Naive thymus-derived CD4-positive, alpha-beta T cell (primary cell): ENCODE results near the gene ORMDL3. TPM values are rescaled to one million over a fixed set of nuclear protein-coding genes. Genes with fewer than 3 reads are reported as not detected.

Experiments
- ATAC-seq: fragments of 150-1000 bp; cut with Tn5 transposase; 2 replicates; pipeline ENCODE4 v1.10.0; 2021; ENCODE audit warnings: mild to moderate bottlenecking, moderate library complexity
- CTCF ChIA-PET: fragments of 350-600 bp; sonication (Branson Sonifier 250); formaldehyde crosslinking; loops from one replicate; lab custom pipeline; 2021; ENCODE audit warnings: antibody characterized with exemption; lab: Charles Lee
- POLR2A ChIA-PET: fragments of 350-600 bp; sonication (Branson Sonifier 250); formaldehyde crosslinking; loops from one replicate; lab custom pipeline; 2021; ENCODE audit warnings: antibody characterized with exemption, inconsistent platforms; lab: Charles Lee
- DNase-seq, 9 donors: peaks; one replicate each; pipeline versions ENCODE4 v3.0.0 to v3.0.0-alpha.2; 2020 to 2022; ENCODE audit warnings: mixed read lengths in 1 of 9
- H3K27ac ChIP-seq: one replicate; pipeline ENCODE4 v1.7.0; 2013; ENCODE audit warnings: mild to moderate bottlenecking, low read depth, low read length, moderate library complexity
- H3K27me3 ChIP-seq, 2 donors: one replicate each; pipeline ENCODE4 v1.7.0; 2013; ENCODE audit warnings: low read length in 2 of 2, mild to moderate bottlenecking in 2 of 2, moderate library complexity in 2 of 2; ENCODE audit not compliant: control insufficient read depth in 2 of 2, insufficient read depth in 2 of 2
- H3K36me3 ChIP-seq, 3 experiments: 1 replicate in 2 of 3; 2 replicates in 1 of 3; pipeline ENCODE4 v1.7.0; 2013; ENCODE audit warnings: low read length in 3 of 3, mild to moderate bottlenecking in 3 of 3, moderate library complexity in 1 of 3; ENCODE audit not compliant: insufficient read depth in 3 of 3, control insufficient read depth in 2 of 3
- H3K4me1 ChIP-seq, 2 donors: one replicate each; pipeline ENCODE4 v1.7.0; 2013; ENCODE audit warnings: low read length in 2 of 2, mild to moderate bottlenecking in 2 of 2, moderate library complexity in 1 of 2; ENCODE audit not compliant: control insufficient read depth in 2 of 2, insufficient read depth in 2 of 2
- H3K4me3 ChIP-seq: 2 replicates; pipeline ENCODE4 v1.7.0; 2013; ENCODE audit warnings: mild to moderate bottlenecking, low read length
- H3K9me3 ChIP-seq, 3 experiments: 1 replicate in 2 of 3; 2 replicates in 1 of 3; pipeline ENCODE4 v1.7.0; 2013; ENCODE audit warnings: low read length in 3 of 3; ENCODE audit not compliant: control insufficient read depth in 2 of 3
- H3K27ac Mint-ChIP-seq, 9 donors: one replicate each; pipeline ENCODE4 v1.8.0; 2020 to 2022; ENCODE audit warnings: mixed read lengths in 9 of 9, mild to moderate bottlenecking in 8 of 9, moderate library complexity in 5 of 9, inconsistent platforms in 2 of 9
- H3K27me3 Mint-ChIP-seq, 5 donors: one replicate each; pipeline ENCODE4 v1.8.0; 2021 to 2022; ENCODE audit warnings: mixed read lengths in 5 of 5, mild to moderate bottlenecking in 1 of 5
- H3K36me3 Mint-ChIP-seq, 5 donors: one replicate each; pipeline ENCODE4 v1.8.0; 2020 to 2022; ENCODE audit warnings: mixed read lengths in 5 of 5, mild to moderate bottlenecking in 3 of 5, inconsistent platforms in 1 of 5
- H3K4me1 Mint-ChIP-seq, 7 donors: one replicate each; pipeline ENCODE4 v1.8.0; 2020 to 2022; ENCODE audit warnings: mixed read lengths in 7 of 7, mild to moderate bottlenecking in 3 of 7, inconsistent platforms in 1 of 7
- H3K4me3 Mint-ChIP-seq, 10 donors: one replicate each; pipeline ENCODE4 v1.8.0; 2020 to 2022; ENCODE audit warnings: mild to moderate bottlenecking in 10 of 10, mixed read lengths in 10 of 10, moderate library complexity in 6 of 10, inconsistent platforms in 2 of 10
- H3K9me3 Mint-ChIP-seq, 11 donors: one replicate each; pipeline ENCODE4 v1.8.0; 2020 to 2022; ENCODE audit warnings: mixed read lengths in 11 of 11, mild to moderate bottlenecking in 4 of 11, inconsistent platforms in 1 of 11, moderate library complexity in 1 of 11
- intact Hi-C, 2 donors: fragments of 100-400 bp; cut with micrococcal nuclease; formaldehyde crosslinking; loops; one replicate each; pipeline ENCODE4 v1.15.1; 2023
- polyA plus RNA-seq, 2 donors: library from polyadenylated mRNA; unstranded; fragments of 300-500 nt; fragmentation: Illumina TruSeq; gene quantifications; one replicate each; pipeline ENCODE4 v1.2.3, GENCODE V29; 2021
- total RNA-seq, 6 experiments: library from RNA in 5 of 6; stranded (reverse) in 5 of 6; gene quantifications; 1 replicate in 5 of 6; 2 replicates in 1 of 6; pipeline ENCODE4 v1.2.3 and lab custom pipeline; 2021 to 2026

The ORMDL3 gene
- total and polyA plus RNA-seq, 7 experiments from 2014 or later: 77.6 to 205 (median 113) TPM

- intact Hi-C loops: loop anchor here in 1 of 2 donors (5.0 kb wide), 2 partner anchors 152 to 292 kb away; partner anchors contain the start of gene STARD3
- no peaks in the 10 kb centered on the region for H3K9me3 Mint-ChIP-seq
- Histone ChIP-seq H3K4me3 (no peak overlapping the region), H3K27me3 (no peaks in the 10 kb centered on the region), H3K4me1 (peaks cover 32 to 33% of the 10 kb centered on the region in 2 donors), H3K36me3 (peaks cover 0 to 15% (median 0%) of the 10 kb centered on the region in 3 experiments), H3K27ac (no peak overlapping the region), H3K9me3 (no peaks in the 10 kb centered on the region)
- ATAC-seq (no peak), DNase-seq (no peak)
- H3K4me3 Mint-ChIP-seq: peak overlapping the region in 4 of 10 donors; percentile 15 to 48 (median 44)
- H3K27ac Mint-ChIP-seq: peak overlapping the region in 1 of 9 donors; percentile 79
- H3K36me3 Mint-ChIP-seq: peaks cover 0 to 19% (median 4%) of the 10 kb centered on the region in 5 donors
- ChIA-PET POLR2A (interaction anchor here (1.0 to 2.0 kb wide), 2 partner anchors 25 to 61 kb away, joined by 3 to 4 read pairs; partner anchors contain the start of gene ZPBP2), CTCF (no interaction called here)
- H3K27me3 Mint-ChIP-seq: no peaks in the 10 kb centered on the region
- H3K4me1 Mint-ChIP-seq: peaks cover 20 to 47% (median 30%) of the 10 kb centered on the region in 7 donors
Measured at GRCh38 chr17:39928858-39929645, 1.7 kb upstream of the ORMDL3 start.

GRCh38 chr17:39927929-39928857 is 792 bp upstream of the ORMDL3 start:
- H3K9me3 Mint-ChIP-seq: no peaks in the 10 kb centered on the region
- H3K4me3 Mint-ChIP-seq: peak overlapping the region; percentile 90 to 98 (median 92)
- intact Hi-C loops: loop anchor here (1.0 to 5.0 kb wide), 14 partner anchors 15 to 305 kb away; partner anchors contain the start of genes PSMD3 (in 2 of the 2), STARD3 (in 2 of the 2), IKZF3 (in 1 of the 2) and MED24 (in 1 of the 2)
- peak overlapping the region; percentile 82 for H3K4me3 ChIP-seq
- H3K9me3 ChIP-seq: no peaks in the 10 kb centered on the region
- H3K36me3 ChIP-seq: peaks cover under 1 to 23% (median 3%) of the 10 kb centered on the region in 3 experiments
- no peaks in the 10 kb centered on the region for H3K27me3 Mint-ChIP-seq
- ChIA-PET POLR2A (interaction anchor here (0.6 to 2.5 kb wide), 8 partner anchors 15 to 198 kb away, joined by 3 to 13 read pairs (median 4); partner anchors contain the start of genes MIEN1, PSMD3 and ZPBP2), CTCF (interaction anchor here (1.0 to 1.6 kb wide), 2 partner anchors 25 to 52 kb away, joined by 3 to 7 read pairs; partner anchors contain the start of gene PSMD3)
- no peaks in the 10 kb centered on the region for H3K27me3 ChIP-seq
- DNase-seq (peak in 1 of 9 donors; percentile 47), ATAC-seq (no peak)
- H3K4me1 Mint-ChIP-seq: peaks cover 20 to 50% (median 38%) of the 10 kb centered on the region in 7 donors
- H3K27ac ChIP-seq: peak overlapping the region; percentile 87
- peaks cover 41% of the 10 kb centered on the region in 2 donors for H3K4me1 ChIP-seq
- peak overlapping the region; percentile 74 to 94 (median 86) for H3K27ac Mint-ChIP-seq
- peaks cover 2 to 25% (median 7%) of the 10 kb centered on the region in 5 donors for H3K36me3 Mint-ChIP-seq

GRCh38 chr17:39926588-39927100 is 757 bp downstream of the ORMDL3 start:
- H3K9me3 ChIP-seq: no peaks in the 10 kb centered on the region
- peak overlapping the region; percentile 82 for H3K4me3 ChIP-seq
- H3K9me3 Mint-ChIP-seq: no peaks in the 10 kb centered on the region
- ChIA-PET CTCF (interaction anchor here (0.6 to 1.6 kb wide), 6 partner anchors 16 to 107 kb away, joined by 3 to 7 read pairs (median 3); partner anchors contain the start of gene PSMD3), POLR2A (interaction anchor here (0.6 to 2.5 kb wide), 29 partner anchors 9 to 1051 kb away, joined by 3 to 14 read pairs (median 3); partner anchors contain the start of genes MIEN1 and PSMD3)
- DNase-seq (peak; percentile 26 to 82 (median 73)), ATAC-seq (peak; percentile 68)
- peak overlapping the region; percentile 90 to 98 (median 92) for H3K4me3 Mint-ChIP-seq
- H3K27ac ChIP-seq: peak overlapping the region; percentile 87
- no peaks in the 10 kb centered on the region for H3K27me3 Mint-ChIP-seq
- H3K36me3 ChIP-seq: peaks cover 5 to 39% (median 15%) of the 10 kb centered on the region in 3 experiments
- peaks cover 8 to 37% (median 16%) of the 10 kb centered on the region in 5 donors for H3K36me3 Mint-ChIP-seq
- peaks cover 20 to 65% (median 53%) of the 10 kb centered on the region in 7 donors for H3K4me1 Mint-ChIP-seq
- intact Hi-C loops: loop anchor here (1.0 to 5.0 kb wide), 19 partner anchors 9 to 465 kb away; partner anchors contain the start of genes PSMD3 (in 2 of the 2), STARD3 (in 2 of the 2), CDK12 (in 1 of the 2) and IKZF3 (in 1 of the 2)
- peak overlapping the region; percentile 85 to 97 (median 93) for H3K27ac Mint-ChIP-seq
- H3K27me3 ChIP-seq: no peaks in the 10 kb centered on the region
- H3K4me1 ChIP-seq: peaks cover 54 to 57% of the 10 kb centered on the region in 2 donors

GRCh38 chr17:39926135-39926587 is 1.2 kb downstream of the ORMDL3 start:
- CTCF ChIA-PET: interaction anchor here (0.6 to 1.6 kb wide), 5 partner anchors 15 to 107 kb away, joined by 3 to 7 read pairs (median 3); partner anchors contain the start of gene PSMD3
- DNase-seq: no peak
- no peaks in the 10 kb centered on the region for H3K9me3 ChIP-seq
- ATAC-seq: peak; percentile 71
- peaks cover 9 to 44% (median 15%) of the 10 kb centered on the region in 3 experiments for H3K36me3 ChIP-seq
- Mint-ChIP-seq H3K27me3 (no peaks in the 10 kb centered on the region), H3K27ac (peak overlapping the region; percentile 85 to 97 (median 93)), H3K4me1 (peaks cover 20 to 70% (median 58%) of the 10 kb centered on the region in 7 donors), H3K9me3 (no peaks in the 10 kb centered on the region), H3K4me3 (peak overlapping the region; percentile 90 to 98 (median 92)), H3K36me3 (peaks cover 8 to 42% (median 21%) of the 10 kb centered on the region in 5 donors)
- peak overlapping the region; percentile 82 for H3K4me3 ChIP-seq
- POLR2A ChIA-PET: interaction anchor here (0.6 to 2.5 kb wide), 27 partner anchors 8 to 1051 kb away, joined by 3 to 14 read pairs (median 3); partner anchors contain the start of genes MIEN1 and PSMD3
- intact Hi-C loops: loop anchor here (1.0 to 5.0 kb wide), 12 partner anchors 9 to 465 kb away; partner anchors contain the start of genes STARD3 (in 2 of the 2), CDK12 (in 1 of the 2) and IKZF3 (in 1 of the 2)
- no peaks in the 10 kb centered on the region for H3K27me3 ChIP-seq
- H3K4me1 ChIP-seq: peaks cover 55 to 62% of the 10 kb centered on the region in 2 donors
- peak overlapping the region; percentile 87 for H3K27ac ChIP-seq

GRCh38 chr17:39925282-39926134 is 1.9 kb downstream of the ORMDL3 start:
- Mint-ChIP-seq H3K9me3 (no peaks in the 10 kb centered on the region), H3K36me3 (peaks cover 8 to 47% (median 21%) of the 10 kb centered on the region in 5 donors), H3K27ac (peak overlapping the region; percentile 85 to 97 (median 93)), H3K27me3 (no peaks in the 10 kb centered on the region), H3K4me1 (peaks cover 20 to 77% (median 64%) of the 10 kb centered on the region in 7 donors), H3K4me3 (peak overlapping the region; percentile 90 to 98 (median 92))
- ChIA-PET POLR2A (interaction anchor here (0.6 to 2.5 kb wide), 18 partner anchors 8 to 439 kb away, joined by 3 to 14 read pairs (median 4); partner anchors contain the start of gene PSMD3), CTCF (no interaction called here)
- intact Hi-C loops: loop anchor here (1.0 to 5.0 kb wide), 12 partner anchors 8 to 464 kb away; partner anchors contain the start of genes STARD3 (in 2 of the 2), CDK12 (in 1 of the 2) and IKZF3 (in 1 of the 2)
- no peaks in the 10 kb centered on the region for H3K27me3 ChIP-seq
- no peak for ATAC-seq
- H3K27ac ChIP-seq: peak overlapping the region; percentile 87
- H3K4me1 ChIP-seq: peaks cover 61 to 68% of the 10 kb centered on the region in 2 donors
- H3K9me3 ChIP-seq: no peaks in the 10 kb centered on the region
- peak in 1 of 9 donors; percentile 10 for DNase-seq
- H3K36me3 ChIP-seq: peaks cover 12 to 49% (median 15%) of the 10 kb centered on the region in 3 experiments
- H3K4me3 ChIP-seq: peak overlapping the region; percentile 82
